Stomach (tissue), 9 donors: Measurements from ENCODE around the gene SLC4A1AP. TPM values are rescaled to one million over a fixed set of nuclear protein-coding genes. Genes with fewer than 3 reads are reported as not detected.
"Not testable (repeated sequence)": the region's sequence is repeated elsewhere in the genome, so short reads cannot be mapped to it uniquely, and the experiment has no call there.

Experiments used
- DNase-seq, 2 donors: peaks; one replicate each; pipeline versions ENCODE4 v3.0.0 to v3.0.0-alpha.2; 2013 to 2019
- H3K27ac ChIP-seq, 5 donors: fragments of 200-600 bp in 4 of 5; sonication (generic) in 4 of 5; one replicate each; pipeline ENCODE4 v1.5.1; 2013 to 2019; ENCODE audit warnings: mild to moderate bottlenecking in 1 of 5, moderate library complexity in 1 of 5
- H3K27me3 ChIP-seq, 3 donors: fragments of 200-600 bp; sonication (generic); one replicate each; pipeline ENCODE4 v1.5.1; 2017 to 2019; ENCODE audit warnings: mixed run types in 1 of 3
- H3K36me3 ChIP-seq, 4 donors: fragments of 200-600 bp; sonication (generic); 1 replicate in 3 of 4; 2 replicates in 1 of 4; pipeline ENCODE4 v1.5.1; 2016 to 2019
- H3K4me1 ChIP-seq, 4 donors: fragments of 200-600 bp; sonication (generic); one replicate each; pipeline ENCODE4 v1.5.1; 2016 to 2019
- H3K4me3 ChIP-seq, 4 donors: fragments of 200-600 bp; sonication (generic) in 3 of 4; one replicate each; pipeline ENCODE4 v1.5.1; 2016 to 2019; ENCODE audit warnings: mild to moderate bottlenecking in 1 of 4
- H3K9me3 ChIP-seq, 4 donors: fragments of 200-600 bp; sonication (generic); one replicate each; pipeline ENCODE4 v1.5.1; 2016 to 2019
- CTCF ChIP-seq, 7 experiments: fragments of 450-650 bp in 4 of 7; fragments of 200-600 bp in 3 of 7; sonication (generic) in 3 of 7; IDR thresholded peaks; one replicate each; pipeline ENCODE4 v1.5.1; 2016 to 2019; ENCODE audit warnings: antibody characterized with exemption in 7 of 7, control low read depth in 2 of 7, mild to moderate bottlenecking in 1 of 7
- EP300 ChIP-seq: sonication (generic); formaldehyde crosslinking; IDR thresholded peaks from one replicate; pipeline ENCODE4 v1.6.1; 2017; ENCODE audit warnings: antibody characterized with exemption
- POLR2A ChIP-seq, 4 donors: fragments of 450-650 bp; IDR thresholded peaks; one replicate each; pipeline ENCODE4 v1.6.1; 2016; ENCODE audit warnings: antibody characterized with exemption in 4 of 4, control low read depth in 2 of 4, mild to moderate bottlenecking in 1 of 4, moderate library complexity in 1 of 4
- POLR2AphosphoS5 ChIP-seq, 3 donors: sonication (generic); formaldehyde crosslinking; IDR thresholded peaks; one replicate each; pipeline ENCODE4 v1.6.1; 2016; ENCODE audit warnings: antibody characterized with exemption in 3 of 3
- WGBS, 5 donors: extraction: QIAGEN DNeasy Blood & Tissue Kit in 3 of 5; methylation state at CpG; one replicate each; pipeline versions ENCODE4 v1.1.5 to v1.1.7; 2013 to 2018; 5-methylcytosine and 5-hydroxymethylcytosine counted together
- intact Hi-C: fragments of 100-400 bp; cut with DNase I; formaldehyde crosslinking; loops from one replicate; pipeline ENCODE4 v1.15.1; 2023; ENCODE audit warnings: low total_unique reads
- polyA plus RNA-seq, 3 donors: library from polyadenylated mRNA; stranded (reverse); fragments of 200-250 nt; gene quantifications; one replicate each; pipeline ENCODE4 v1.2.3, GENCODE V29; 2013
- total RNA-seq, 5 donors: library from RNA; depleted of rRNA; stranded (reverse); fragments of >200 nt; gene quantifications; one replicate each; pipeline versions ENCODE4 v1.1.0 to v1.2.3, GENCODE V29; 2014 to 2016
- donor health status: healthy with polysubstance abuse.
- donor health status: Bipolar disorder and iron deficiency.
- donor health status: healthy.

The SLC4A1AP gene
- total and polyA plus RNA-seq, 8 donors = 11.2 to 58.9 (median 26.0) TPM

DNA sequence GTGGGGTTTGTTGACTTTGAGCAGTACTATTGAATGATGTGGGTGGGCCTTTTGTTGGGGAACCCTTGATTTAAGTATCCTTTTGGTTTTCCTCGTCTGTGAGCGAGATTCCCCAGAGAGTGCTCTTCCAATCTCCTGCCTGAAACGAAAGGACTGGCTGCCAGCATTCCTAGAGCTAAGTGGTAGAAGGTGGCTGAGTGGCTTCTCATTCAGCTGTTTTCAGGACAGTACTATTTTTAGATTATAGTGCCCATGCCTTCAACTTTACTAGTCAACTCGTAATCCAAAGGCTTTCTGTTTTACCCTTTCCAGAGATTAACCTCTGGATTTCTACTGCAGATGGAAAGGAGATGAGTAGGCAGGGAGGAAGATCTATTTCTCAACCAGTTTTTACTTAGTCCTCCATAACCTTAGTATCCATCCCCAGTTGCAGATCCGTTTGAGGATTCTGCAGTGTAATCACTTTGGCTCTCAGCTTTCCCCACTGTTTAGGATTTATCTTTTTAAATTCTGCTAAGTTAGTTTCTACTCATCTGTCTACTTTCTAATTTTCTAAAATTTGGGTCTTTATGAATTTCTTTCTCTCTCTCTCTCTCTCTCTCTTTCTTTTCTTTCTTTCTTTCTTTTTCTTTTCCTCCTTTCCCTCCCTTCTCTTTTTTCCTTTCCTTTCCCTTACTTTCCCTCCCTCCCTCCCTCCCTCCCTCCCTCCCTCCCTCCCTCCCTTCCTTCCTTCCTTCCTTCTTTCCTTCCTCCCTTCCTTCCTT is 9.2 kb downstream of the SLC4A1AP start:
- 77 to 90% (median 86%) methylated on average over 5 of the region's 5 CpGs for WGBS, 5 donors
- no peaks in the 10 kb centered on the region for H3K27me3 ChIP-seq
- intact Hi-C loops = no loop called here
- no peaks in the 10 kb centered on the region for H3K4me1 ChIP-seq
- TF ChIP-seq CTCF (IDR thresholded peaks at IDR 0.05) = no peak
- peaks cover 48 to 99% (median 98%) of the 10 kb centered on the region in 4 donors for H3K36me3 ChIP-seq
- DNase-seq = no peak
- H3K27ac ChIP-seq = no peak overlapping the region
- H3K9me3 ChIP-seq = no peaks in the 10 kb centered on the region
- H3K4me3 ChIP-seq = no peak overlapping the region

- WGBS, 5 donors = 86 to 95% (median 92%) methylated on average over 2 of the region's 2 CpGs
- Histone ChIP-seq H3K27me3 (no peaks in the 10 kb centered on the region), H3K36me3 (peaks cover 37 to 94% (median 90%) of the 10 kb centered on the region in 4 donors), H3K9me3 (no peaks in the 10 kb centered on the region), H3K4me1 (peaks cover 0 to 15% (median 8%) of the 10 kb centered on the region in 4 donors), H3K4me3 (no peak overlapping the region), H3K27ac (peak overlapping the region in 1 of 5 donors; percentile 51)
- no peak for DNase-seq
- no peak for TF ChIP-seq EP300
- no peak for TF ChIP-seq POLR2A (IDR thresholded peaks at IDR 0.05)
- no peak for TF ChIP-seq POLR2AphosphoS5 (IDR thresholded peaks at IDR 0.05)
- no peak for TF ChIP-seq CTCF (IDR thresholded peaks at IDR 0.05)
- intact Hi-C loops = no loop called here
These were observed 16.9 kb downstream of the SLC4A1AP start for GRCh38 chr2:27680571-27680970.

GRCh38 chr2:27681841-27682240 is 18.2 kb downstream of the SLC4A1AP start:
- intact Hi-C loops = no loop called here
- no peaks in the 10 kb centered on the region for H3K27me3 ChIP-seq
- no peaks in the 10 kb centered on the region for H3K9me3 ChIP-seq
- DNase-seq = peak in 1 of 2 donors; percentile 42
- H3K27ac ChIP-seq = peak overlapping the region in 3 of 5 donors; percentile 38 to 51 (median 38)
- H3K4me1 ChIP-seq = peaks cover 0 to 15% (median 8%) of the 10 kb centered on the region in 4 donors
- TF ChIP-seq CTCF (IDR thresholded peaks at IDR 0.05) (no peak), POLR2AphosphoS5 (IDR thresholded peaks at IDR 0.05) (no peak), POLR2A (IDR thresholded peaks at IDR 0.05) (no peak), EP300 (no peak)
- H3K36me3 ChIP-seq = peaks cover 48 to 94% (median 90%) of the 10 kb centered on the region in 4 donors
- WGBS, 5 donors = 67 to 94% (median 84%) methylated on average over 1 of the region's 1 CpG
- H3K4me3 ChIP-seq = no peak overlapping the region

GRCh38 chr2:27682334-27682771 is 18.7 kb downstream of the SLC4A1AP start:
- H3K27me3 ChIP-seq, H3K4me3 ChIP-seq, H3K9me3 ChIP-seq, intact Hi-C loops, DNase-seq: not testable (repeated sequence)
- peak overlapping the region in 3 of 5 donors; percentile 38 to 51 (median 43) for H3K27ac ChIP-seq
- WGBS, 5 donors = 79 to 91% (median 88%) methylated on average over 7 of the region's 7 CpGs
- peaks cover 0 to 15% (median 8%) of the 10 kb centered on the region in 4 donors for H3K4me1 ChIP-seq
- H3K36me3 ChIP-seq = peaks cover 47 to 94% (median 90%) of the 10 kb centered on the region in 4 donors
